Urinary bladder (tissue), 4 donors: ENCODE results near the gene MRAP. TPM values are rescaled to one million over a fixed set of nuclear protein-coding genes. Genes with fewer than 3 reads are reported as not detected.

Experiments
- DNase-seq: peaks from one replicate; pipeline ENCODE4 v3.0.0-alpha.2; 2015; ENCODE audit errors: extremely low spot score
- H3K27ac ChIP-seq: one replicate; pipeline ENCODE4 v1.5.1; 2013; ENCODE audit warnings: low read depth, mild to moderate bottlenecking, moderate library complexity
- H3K36me3 ChIP-seq: one replicate; pipeline ENCODE4 v1.6.1; 2013; ENCODE audit warnings: mild to moderate bottlenecking, moderate library complexity; ENCODE audit not compliant: insufficient read depth
- H3K4me1 ChIP-seq: one replicate; pipeline ENCODE4 v1.6.1; 2013; ENCODE audit warnings: mild to moderate bottlenecking, moderate library complexity; ENCODE audit not compliant: insufficient read depth
- H3K4me3 ChIP-seq: one replicate; pipeline ENCODE4 v1.5.1; 2013; ENCODE audit warnings: low read depth, low read length
- WGBS: extraction: QIAGEN DNeasy Blood & Tissue Kit; methylation state at CpG from one replicate; pipeline ENCODE4 v1.1.7; 2013; 5-methylcytosine and 5-hydroxymethylcytosine counted together
- polyA plus RNA-seq: library from polyadenylated mRNA; stranded (reverse); fragments of 200-250 nt; gene quantifications from one replicate; pipeline ENCODE4 v1.2.3, GENCODE V29; 2013
- total RNA-seq: library from RNA; depleted of rRNA; stranded (reverse); fragments of >200 nt; gene quantifications from one replicate; pipeline ENCODE4 v1.2.3, GENCODE V29; 2014
- donor health status: healthy with polysubstance abuse.
- donor health status: healthy.

Gene MRAP
- total and polyA plus RNA-seq, 2 donors, result 4.0 TPM; not detected in 1

- Histone ChIP-seq H3K4me3 (no peak overlapping the region), H3K4me1 (no peaks in the 10 kb centered on the region), H3K36me3 (peaks cover 14% of the 10 kb centered on the region), H3K27ac (no peak overlapping the region)
- no peak for DNase-seq
- 82% methylated on average over 27 of the region's 27 CpGs for WGBS
These were observed 37.2 kb downstream of the MRAP start for GRCh38 chr21:32335601-32336575.

DNA sequence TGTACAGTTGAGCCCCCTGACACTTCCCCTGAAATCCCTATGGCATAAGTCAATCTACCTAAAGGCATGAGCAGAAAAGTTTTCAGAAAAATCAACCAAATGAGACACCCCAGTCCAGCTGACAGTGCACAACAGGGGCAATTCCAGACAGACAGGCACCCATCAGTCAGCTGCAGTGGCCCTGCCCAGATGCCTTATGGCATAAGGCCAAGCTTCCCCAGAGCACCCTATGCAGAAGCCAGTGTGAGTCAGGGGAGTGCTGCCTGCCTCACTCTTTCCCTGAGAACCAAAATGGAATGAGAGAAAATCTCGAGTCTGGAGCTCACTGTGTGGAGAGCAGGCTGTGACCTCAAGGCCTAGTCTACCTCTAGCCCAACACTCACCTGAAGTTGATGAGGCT lies 38.1 kb downstream of the MRAP start:
- no peak overlapping the region for H3K27ac ChIP-seq
- WGBS, result 70% methylated on average over 1 of the region's 1 CpG

DNA sequence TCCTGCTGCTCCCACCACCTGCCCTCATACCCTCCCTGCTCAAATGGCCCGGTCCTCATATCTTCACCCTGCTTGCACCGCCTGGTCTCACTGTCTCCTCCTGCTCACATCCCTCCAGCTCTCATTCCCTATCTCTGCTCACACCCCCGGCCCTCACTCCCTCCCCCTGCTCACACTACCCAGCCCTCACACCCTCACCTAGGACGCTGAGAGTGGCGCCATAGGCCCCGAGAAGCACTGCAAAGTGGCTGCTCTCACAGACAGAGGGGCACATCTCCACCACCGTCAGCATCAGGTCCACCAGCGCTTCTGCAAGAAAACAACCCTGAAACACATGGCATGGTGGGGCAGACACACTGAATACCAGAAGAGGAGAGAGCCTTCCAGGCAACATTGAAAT lies 38.6 kb downstream of the MRAP start:
- WGBS, result 89% methylated on average over 8 of the region's 8 CpGs
- Histone ChIP-seq H3K27ac (no peak overlapping the region), H3K4me1 (no peaks in the 10 kb centered on the region), H3K36me3 (peaks cover 12% of the 10 kb centered on the region), H3K4me3 (no peak overlapping the region)
- DNase-seq, result no peak

More for the DNA sequence above, 38.1 kb downstream of the MRAP start:
- Histone ChIP-seq H3K36me3 (peaks cover 12% of the 10 kb centered on the region), H3K4me3 (no peak overlapping the region), H3K4me1 (no peaks in the 10 kb centered on the region)
- DNase-seq, result no peak

- Histone ChIP-seq H3K27ac (no peak overlapping the region), H3K4me1 (no peaks in the 10 kb centered on the region), H3K36me3 (peaks cover 12% of the 10 kb centered on the region), H3K4me3 (no peak overlapping the region)
- DNase-seq, result no peak
- 93% methylated on average over 23 of the region's 23 CpGs for WGBS
These were observed 39.7 kb downstream of the MRAP start for GRCh38 chr21:32338209-32338921.

DNA sequence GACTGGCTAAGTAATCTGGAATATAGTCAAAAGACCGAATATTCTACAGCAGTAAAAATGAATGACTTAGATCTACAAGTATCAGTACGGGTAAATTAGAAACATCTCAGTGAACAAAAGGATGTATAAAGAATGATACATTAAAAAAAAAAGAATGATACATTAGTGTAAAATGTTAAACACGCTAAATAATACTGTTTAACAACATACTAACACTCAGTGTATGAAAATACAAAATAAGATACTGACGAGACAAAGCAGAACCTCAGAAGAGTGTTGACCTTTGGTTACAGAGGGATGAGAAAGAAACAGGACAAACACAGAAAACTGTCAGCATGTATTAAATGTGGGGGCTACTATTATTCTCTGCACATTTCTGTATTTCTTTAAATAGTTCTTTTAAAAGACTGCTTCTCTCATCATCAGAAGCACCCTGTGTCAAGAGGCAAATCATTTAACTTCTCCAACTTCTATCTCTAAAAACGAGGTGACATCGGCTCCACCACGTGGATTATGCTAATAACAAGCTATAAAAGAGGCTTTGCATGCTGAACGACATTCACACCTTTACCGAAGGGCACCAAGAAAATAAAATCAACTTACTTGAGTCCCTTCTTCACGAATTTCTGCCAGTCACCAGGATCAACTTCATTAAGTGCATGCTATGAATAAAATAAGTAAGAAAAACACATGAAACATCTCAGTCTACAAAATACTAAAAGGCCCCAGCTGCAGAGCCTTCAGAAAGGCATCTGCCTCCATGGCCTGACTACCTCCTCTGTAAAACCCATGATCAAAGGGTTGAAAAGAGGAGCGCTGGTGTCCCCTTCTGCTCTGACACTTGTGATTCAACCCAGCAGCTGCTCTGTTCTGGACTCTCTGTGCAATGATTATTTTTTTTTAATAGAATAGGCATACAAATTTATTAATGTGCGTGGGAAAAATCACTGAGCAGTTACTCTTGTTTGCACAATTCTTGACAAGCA lies 42.5 kb downstream of the MRAP start:
- H3K36me3 ChIP-seq, result peaks cover 12% of the 10 kb centered on the region
- no peak overlapping the region for H3K4me3 ChIP-seq
- DNase-seq, result no peak
- 70% methylated on average over 12 of the region's 12 CpGs for WGBS
- H3K4me1 ChIP-seq, result no peaks in the 10 kb centered on the region
- no peak overlapping the region for H3K27ac ChIP-seq

DNA sequence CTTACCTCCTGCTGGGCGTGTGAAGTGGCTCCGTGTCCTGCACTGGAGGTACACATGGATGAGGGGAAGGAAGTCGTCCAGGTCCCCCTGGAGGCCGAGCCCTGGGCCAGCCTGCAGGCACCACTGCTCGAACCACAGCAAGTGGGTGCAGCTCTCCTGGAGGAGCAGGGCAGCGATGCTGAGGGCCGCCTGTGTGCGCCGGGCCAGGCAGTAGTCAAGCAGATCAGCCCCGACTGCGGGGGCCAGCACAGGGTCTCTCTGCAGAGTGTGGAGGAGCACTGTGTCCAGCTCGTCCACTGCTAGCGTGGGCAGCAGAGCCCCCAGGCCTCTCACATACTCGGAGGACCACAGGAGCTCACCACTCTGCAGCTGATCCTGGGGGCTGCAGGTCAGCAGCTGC lies 48.3 kb downstream of the MRAP start:
- no peak overlapping the region for H3K4me3 ChIP-seq
- WGBS, result 96% methylated on average over 14 of the region's 14 CpGs
- peaks cover 4% of the 10 kb centered on the region for H3K36me3 ChIP-seq
- no peak for DNase-seq
- H3K4me1 ChIP-seq, result no peaks in the 10 kb centered on the region
- H3K27ac ChIP-seq, result no peak overlapping the region

GRCh38 chr21:32347351-32347750 lies 48.7 kb downstream of the MRAP start:
- H3K4me3 ChIP-seq, result no peak overlapping the region
- H3K36me3 ChIP-seq, result peaks cover 4% of the 10 kb centered on the region
- no peaks in the 10 kb centered on the region for H3K4me1 ChIP-seq
- WGBS, result 90% methylated on average over 12 of the region's 12 CpGs
- no peak for DNase-seq
- peak overlapping the region; percentile 65 for H3K27ac ChIP-seq

GRCh38 chr21:32347977-32348376 lies 49.3 kb downstream of the MRAP start:
- 71% methylated on average over 11 of the region's 11 CpGs for WGBS
- Histone ChIP-seq H3K36me3 (peaks cover 4% of the 10 kb centered on the region), H3K4me3 (no peak overlapping the region), H3K4me1 (no peaks in the 10 kb centered on the region), H3K27ac (peak overlapping the region; percentile 65)
- no peak for DNase-seq

- Histone ChIP-seq H3K36me3 (peaks cover 4% of the 10 kb centered on the region), H3K4me3 (no peak overlapping the region), H3K4me1 (no peaks in the 10 kb centered on the region), H3K27ac (peak overlapping the region; percentile 42)
- 88% methylated on average over 9 of the region's 9 CpGs for WGBS
- no peak for DNase-seq
These were observed 50.1 kb downstream of the MRAP start for GRCh38 chr21:32348604-32349332.

- WGBS, result 90% methylated on average over 16 of the region's 16 CpGs
- DNase-seq, result no peak
- H3K4me1 ChIP-seq, result no peaks in the 10 kb centered on the region
- no peak overlapping the region for H3K4me3 ChIP-seq
- H3K36me3 ChIP-seq, result peaks cover 4% of the 10 kb centered on the region
- H3K27ac ChIP-seq, result peak overlapping the region; percentile 42
These were observed 50.8 kb downstream of the MRAP start for GRCh38 chr21:32349333-32349944.

GRCh38 chr21:32350211-32350980 lies 51.7 kb downstream of the MRAP start:
- Histone ChIP-seq H3K27ac (no peak overlapping the region), H3K36me3 (peaks cover 5% of the 10 kb centered on the region), H3K4me3 (no peak overlapping the region), H3K4me1 (no peaks in the 10 kb centered on the region)
- no peak for DNase-seq
- whole genome bisulfite sequencing, result 94% methylated on average over 16 of the region's 16 CpGs

- peaks cover 3% of the 10 kb centered on the region for H3K36me3 ChIP-seq
- DNase-seq, result no peak
- H3K27ac ChIP-seq, result no peak overlapping the region
- no peaks in the 10 kb centered on the region for H3K4me1 ChIP-seq
- 88% methylated on average over 13 of the region's 13 CpGs for WGBS
- H3K4me3 ChIP-seq, result no peak overlapping the region
These were observed 52.3 kb downstream of the MRAP start for GRCh38 chr21:32350981-32351380.
